WERI-Rb-1 (cell line): ENCODE data around the gene TPM4.

Experiments
- DNase-seq: peaks from one replicate; pipeline ENCODE4 v3.0.0-alpha.2; 2020
- H3K27ac ChIP-seq: fragments of 250-450 bp; sonication (Bioruptor Pico); 2 replicates; pipeline ENCODE4 v1.5.1; 2020; ENCODE audit warnings: mild to moderate bottlenecking, moderate library complexity
- H3K27me3 ChIP-seq: fragments of 250-450 bp; sonication (Bioruptor Pico); 2 replicates; pipeline ENCODE4 v1.5.1; 2021; ENCODE audit warnings: mild to moderate bottlenecking, low read depth, moderate library complexity; ENCODE audit not compliant: insufficient read depth, severe bottlenecking
- H3K36me3 ChIP-seq: fragments of 250-450 bp; sonication (Bioruptor Pico); 2 replicates; pipeline ENCODE4 v1.5.1; 2020; ENCODE audit warnings: mild to moderate bottlenecking, moderate library complexity
- H3K4me3 ChIP-seq: 2 replicates; pipeline ENCODE4 v1.5.1; 2011; ENCODE audit warnings: low read depth, mild to moderate bottlenecking, control low read depth, low read length
- H3K9me3 ChIP-seq: fragments of 250-450 bp; sonication (Bioruptor Pico); 2 replicates; pipeline ENCODE4 v1.5.1; 2021; ENCODE audit warnings: mild to moderate bottlenecking, moderate library complexity; ENCODE audit not compliant: severe bottlenecking
- TF ChIP-seq, protein P1 (sequence below): IDR thresholded peaks from 2 replicates; pipeline ENCODE4 v1.5.1; 2011; ENCODE audit warnings: low read depth, mild to moderate bottlenecking, control low read depth, inconsistent platforms, low read length

TPM4 gene

DNA sequence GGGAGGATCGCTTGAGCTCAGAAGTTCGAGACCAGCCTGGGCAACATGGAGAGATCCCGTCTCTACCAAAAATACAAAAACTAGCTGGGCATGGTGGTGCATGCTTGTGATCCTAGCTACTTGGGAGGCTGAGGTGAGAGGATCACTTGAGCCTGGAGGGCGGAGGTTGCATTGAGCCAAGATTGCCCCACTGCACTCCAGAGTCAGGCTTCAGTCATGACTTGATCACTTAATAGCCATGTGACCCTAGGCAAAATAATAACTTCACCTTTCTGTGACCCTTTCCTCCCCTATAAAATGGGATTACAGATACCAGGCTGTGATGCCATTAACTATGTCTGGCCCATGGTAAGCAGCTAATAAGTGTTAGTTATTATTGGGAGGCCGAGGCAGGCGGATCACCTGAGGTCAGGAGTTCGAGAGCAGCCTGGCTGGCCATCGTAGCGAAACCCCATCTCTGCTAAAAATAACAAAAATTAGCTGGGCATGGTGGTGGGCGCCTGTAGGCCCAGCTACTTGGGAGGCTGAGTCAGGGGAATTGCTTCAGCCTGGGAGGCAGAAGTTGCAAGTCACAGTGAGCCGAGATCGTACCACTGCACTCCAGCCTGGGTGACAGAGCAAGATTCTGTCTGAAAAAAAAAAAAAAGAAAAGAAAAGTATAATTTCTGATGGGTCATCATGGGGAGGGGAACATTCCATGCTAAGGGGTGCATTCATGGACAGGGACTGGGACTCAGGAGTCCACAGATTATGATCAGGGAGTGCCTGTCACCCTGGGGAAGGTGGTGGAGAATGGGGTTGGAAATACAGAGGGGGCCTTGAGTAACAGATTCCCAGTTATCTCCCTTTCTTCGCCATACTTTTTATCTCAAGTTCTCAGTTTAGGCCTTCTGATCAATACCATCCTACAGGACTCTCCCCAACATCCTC is 15.5 kb downstream of the TPM4 start:
- no peak overlapping the region for H3K27ac ChIP-seq
- H3K4me3 ChIP-seq = no peak overlapping the region
- H3K36me3 ChIP-seq = peaks cover 94% of the 10 kb centered on the region
- H3K9me3 ChIP-seq = no peaks in the 10 kb centered on the region
- H3K27me3 ChIP-seq = no peaks in the 10 kb centered on the region
- DNase-seq = no peak
- TF ChIP-seq, protein P1, sequence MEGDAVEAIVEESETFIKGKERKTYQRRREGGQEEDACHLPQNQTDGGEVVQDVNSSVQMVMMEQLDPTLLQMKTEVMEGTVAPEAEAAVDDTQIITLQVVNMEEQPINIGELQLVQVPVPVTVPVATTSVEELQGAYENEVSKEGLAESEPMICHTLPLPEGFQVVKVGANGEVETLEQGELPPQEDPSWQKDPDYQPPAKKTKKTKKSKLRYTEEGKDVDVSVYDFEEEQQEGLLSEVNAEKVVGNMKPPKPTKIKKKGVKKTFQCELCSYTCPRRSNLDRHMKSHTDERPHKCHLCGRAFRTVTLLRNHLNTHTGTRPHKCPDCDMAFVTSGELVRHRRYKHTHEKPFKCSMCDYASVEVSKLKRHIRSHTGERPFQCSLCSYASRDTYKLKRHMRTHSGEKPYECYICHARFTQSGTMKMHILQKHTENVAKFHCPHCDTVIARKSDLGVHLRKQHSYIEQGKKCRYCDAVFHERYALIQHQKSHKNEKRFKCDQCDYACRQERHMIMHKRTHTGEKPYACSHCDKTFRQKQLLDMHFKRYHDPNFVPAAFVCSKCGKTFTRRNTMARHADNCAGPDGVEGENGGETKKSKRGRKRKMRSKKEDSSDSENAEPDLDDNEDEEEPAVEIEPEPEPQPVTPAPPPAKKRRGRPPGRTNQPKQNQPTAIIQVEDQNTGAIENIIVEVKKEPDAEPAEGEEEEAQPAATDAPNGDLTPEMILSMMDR = no peak

DNA sequence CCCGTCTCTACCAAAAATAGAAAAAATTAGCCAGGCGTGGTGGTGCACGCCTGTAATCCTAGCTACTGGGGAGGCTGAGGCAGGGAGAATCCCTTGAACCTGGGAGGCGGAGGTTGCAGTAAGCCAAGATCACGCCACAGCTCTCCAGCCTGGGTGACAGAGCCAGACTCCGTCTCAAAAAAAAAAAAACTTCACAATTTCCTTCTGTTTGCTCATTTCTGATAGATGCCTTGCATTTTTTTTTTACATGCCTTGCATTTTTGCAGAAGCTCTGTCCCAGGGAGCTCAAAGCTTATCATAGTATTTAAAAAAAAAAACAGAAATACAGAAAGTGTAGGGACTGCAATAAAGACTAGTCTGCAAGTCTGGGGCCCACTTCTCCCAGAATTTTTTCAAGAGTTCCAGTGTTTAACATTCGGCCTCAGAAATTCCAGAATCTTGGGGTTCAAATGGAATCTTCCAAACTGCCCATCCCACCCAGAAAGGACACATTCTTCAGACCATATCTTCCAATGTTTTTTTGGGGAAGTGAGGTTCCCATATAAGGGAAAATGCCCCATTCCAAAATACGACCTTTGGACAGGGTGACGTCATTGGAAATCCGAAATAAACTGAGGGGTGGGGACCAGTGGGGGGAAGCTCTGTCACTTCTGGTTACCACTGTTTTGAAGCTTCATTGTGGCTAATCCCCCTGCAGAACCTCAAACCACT is 18.2 kb downstream of the TPM4 start:
- H3K4me3 ChIP-seq = no peak overlapping the region
- H3K27me3 ChIP-seq = no peaks in the 10 kb centered on the region
- no peak for DNase-seq
- H3K27ac ChIP-seq = peak overlapping the region; percentile 27; the same call in 1 of the 2 replicates
- H3K9me3 ChIP-seq = no peaks in the 10 kb centered on the region
- H3K36me3 ChIP-seq = peaks cover 92% of the 10 kb centered on the region
- TF ChIP-seq, protein P1 = no peak

DNA sequence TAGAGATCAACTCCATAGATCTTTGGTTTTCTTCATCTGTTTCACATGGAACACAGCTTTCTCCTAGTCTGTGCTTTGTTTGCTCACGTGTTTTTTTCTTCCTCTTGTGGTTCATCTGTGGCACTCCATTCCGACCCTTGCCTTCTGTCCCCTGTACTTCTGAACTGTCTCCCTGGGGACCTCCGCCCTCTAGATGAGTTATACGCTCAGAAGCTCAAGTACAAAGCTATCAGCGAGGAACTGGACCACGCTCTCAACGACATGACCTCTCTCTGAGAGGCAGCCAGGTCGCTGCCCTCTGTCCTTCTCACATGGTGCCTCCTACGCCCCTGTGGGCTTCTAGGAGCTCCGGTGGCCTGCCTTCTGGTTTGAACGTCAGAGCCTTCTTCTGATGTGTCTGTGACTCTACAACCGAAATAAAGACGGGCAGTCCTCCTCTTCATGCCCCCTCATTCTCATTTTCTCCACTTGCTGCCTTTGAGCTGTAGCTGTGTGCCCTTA is 18.8 kb downstream of the TPM4 start:
- Histone ChIP-seq H3K9me3 (no peaks in the 10 kb centered on the region), H3K36me3 (peaks cover 92% of the 10 kb centered on the region), H3K27ac (peak overlapping the region; percentile 27; the same call in 1 of the 2 replicates), H3K27me3 (no peaks in the 10 kb centered on the region), H3K4me3 (no peak overlapping the region)
- no peak for DNase-seq
- TF ChIP-seq, protein P1 = no peak

DNA sequence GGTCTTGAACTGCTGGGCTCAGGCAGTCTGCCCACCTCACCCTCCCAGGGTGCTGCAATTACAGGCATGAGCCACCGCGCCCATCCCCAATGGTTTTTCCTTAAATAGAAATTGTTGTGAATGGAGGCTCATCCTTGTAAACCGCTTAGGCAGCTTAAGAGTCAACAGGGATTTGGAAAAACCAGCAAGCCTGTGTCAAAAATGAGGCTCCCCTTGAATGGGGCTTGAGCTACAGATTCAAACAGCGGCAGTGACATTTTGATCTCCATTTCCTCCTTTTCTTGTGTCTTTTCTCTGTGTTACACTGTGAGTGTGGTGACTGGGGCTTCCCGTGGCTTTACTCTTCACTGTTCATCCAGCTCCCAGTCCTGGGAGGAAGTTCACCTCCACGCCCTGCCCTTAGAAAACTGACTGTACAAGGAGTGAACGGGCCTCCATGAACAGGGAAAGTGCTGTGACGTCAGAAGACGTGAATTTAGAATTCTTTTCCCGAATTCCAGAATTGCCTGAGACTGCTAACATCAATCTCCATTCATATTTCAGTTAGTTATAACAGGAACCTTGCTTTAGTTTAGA is 20.1 kb downstream of the TPM4 start:
- Histone ChIP-seq H3K27me3 (no peaks in the 10 kb centered on the region), H3K27ac (peak overlapping the region; percentile 69), H3K36me3 (peaks cover 91% of the 10 kb centered on the region), H3K4me3 (peak overlapping the region; percentile 24), H3K9me3 (no peaks in the 10 kb centered on the region)
- peak; percentile 81 for DNase-seq
- TF ChIP-seq, protein P1 = no peak

DNA sequence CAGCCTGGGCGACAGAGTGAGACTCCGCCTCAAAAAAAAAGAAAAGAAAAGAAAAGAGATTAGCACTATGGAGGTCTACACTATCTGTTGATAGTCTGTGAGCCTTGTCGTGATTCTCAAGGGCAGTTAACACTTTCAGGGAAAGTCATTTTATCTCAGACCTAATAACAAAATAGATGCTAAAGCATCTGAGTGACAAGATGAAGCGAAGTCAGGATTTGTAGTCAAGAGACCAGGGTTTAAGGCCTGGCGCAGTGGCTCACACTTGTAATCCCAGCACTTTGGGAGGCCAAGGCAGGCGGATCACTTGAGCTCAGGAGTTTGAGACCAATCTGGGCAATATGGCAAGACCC is 22.1 kb downstream of the TPM4 start:
- H3K27ac ChIP-seq = no peak overlapping the region
- TF ChIP-seq, protein P1 = no peak

More for the DNA sequence above, 22.1 kb downstream of the TPM4 start:
- no peak for DNase-seq
- Histone ChIP-seq H3K36me3 (peaks cover 85% of the 10 kb centered on the region), H3K27me3 (no peaks in the 10 kb centered on the region), H3K9me3 (no peaks in the 10 kb centered on the region), H3K4me3 (no peak overlapping the region)
